H9 (cell line): ENCODE results near the gene FBXW9. TPM values are rescaled to one million over a fixed set of nuclear protein-coding genes. Genes with fewer than 3 reads are reported as not detected.

Source experiments
- DNase-seq: peaks from one replicate; pipeline ENCODE4 v3.0.0-alpha.2; 2017
- H2AFZ ChIP-seq: one replicate; pipeline ENCODE4 v1.6.1; 2013; ENCODE audit warnings: mild to moderate bottlenecking, low read length, control low read depth, moderate library complexity
- H2AK5ac ChIP-seq: 2 replicates; pipeline ENCODE4 v1.6.1; 2013; ENCODE audit warnings: low read length, control low read depth, mixed read lengths; ENCODE audit not compliant: insufficient read length
- H2BK120ac ChIP-seq: one replicate; pipeline ENCODE4 v1.6.1; 2013; ENCODE audit warnings: low read depth, mild to moderate bottlenecking, low read length, control low read depth, inconsistent platforms; ENCODE audit not compliant: poor library complexity, severe bottlenecking
- H2BK12ac ChIP-seq: 2 replicates; pipeline ENCODE4 v1.6.1; 2013; ENCODE audit warnings: low read length, control low read depth, mixed read lengths, low read depth; ENCODE audit not compliant: insufficient read length
- H2BK15ac ChIP-seq: 2 replicates; pipeline ENCODE4 v1.6.1; 2013; ENCODE audit warnings: low read depth, low read length, control low read depth
- H2BK20ac ChIP-seq: one replicate; pipeline ENCODE4 v1.6.1; 2013; ENCODE audit warnings: low read depth, mild to moderate bottlenecking, low read length, control low read depth, inconsistent platforms; ENCODE audit not compliant: poor library complexity, severe bottlenecking
- H2BK5ac ChIP-seq: 2 replicates; pipeline ENCODE4 v1.6.1; 2013; ENCODE audit warnings: low read length, control low read depth, mixed read lengths; ENCODE audit not compliant: insufficient read length
- H3K14ac ChIP-seq: 2 replicates; pipeline ENCODE4 v1.6.1; 2013; ENCODE audit warnings: low read length, control low read depth; ENCODE audit not compliant: insufficient read depth
- H3K18ac ChIP-seq: 2 replicates; pipeline ENCODE4 v1.6.1; 2013; ENCODE audit warnings: low read depth, mild to moderate bottlenecking, mixed read lengths, low read length, control low read depth; ENCODE audit not compliant: insufficient read length
- H3K23ac ChIP-seq: 2 replicates; pipeline ENCODE4 v1.6.1; 2013; ENCODE audit warnings: low read length, control low read depth, mixed read lengths, low read depth; ENCODE audit not compliant: insufficient read length
- H3K23me2 ChIP-seq: 2 replicates; pipeline ENCODE4 v1.6.1; 2013; ENCODE audit warnings: low read depth, mild to moderate bottlenecking, mixed read lengths, low read length, control low read depth; ENCODE audit not compliant: insufficient read length, poor library complexity, severe bottlenecking
- H3K27ac ChIP-seq: 2 replicates; pipeline ENCODE4 v1.5.1; 2013; ENCODE audit warnings: low read length, control low read depth, mixed read lengths, low read depth; ENCODE audit not compliant: insufficient read length
- H3K27me3 ChIP-seq: 2 replicates; pipeline ENCODE4 v1.6.1; 2013; ENCODE audit warnings: low read length, control low read depth, inconsistent platforms; ENCODE audit not compliant: insufficient read depth
- H3K4ac ChIP-seq: 2 replicates; pipeline ENCODE4 v1.6.1; 2013; ENCODE audit warnings: low read depth, mild to moderate bottlenecking, control low read depth, inconsistent platforms, low read length, moderate library complexity
- H3K4me1 ChIP-seq: 2 replicates; pipeline ENCODE4 v1.6.1; 2013; ENCODE audit warnings: low read length, control low read depth, inconsistent platforms; ENCODE audit not compliant: insufficient read depth
- H3K4me2 ChIP-seq: 2 replicates; pipeline ENCODE4 v1.6.1; 2013; ENCODE audit warnings: low read length, control low read depth, mixed read lengths; ENCODE audit not compliant: insufficient read length, insufficient read depth
- H3K56ac ChIP-seq: 2 replicates; pipeline ENCODE4 v1.6.1; 2013; ENCODE audit warnings: low read depth, mild to moderate bottlenecking, mixed read lengths, low read length, control low read depth; ENCODE audit not compliant: insufficient read length
- H3K79me1 ChIP-seq: 2 replicates; pipeline ENCODE4 v1.6.1; 2013; ENCODE audit warnings: low read depth, mild to moderate bottlenecking, moderate library complexity, low read length, control low read depth, inconsistent platforms; ENCODE audit not compliant: insufficient read depth, poor library complexity, severe bottlenecking
- H3K79me2 ChIP-seq: 2 replicates; pipeline ENCODE4 v1.6.1; 2013; ENCODE audit warnings: low read length, control low read depth, inconsistent platforms; ENCODE audit not compliant: insufficient read depth
- H3K9ac ChIP-seq: 2 replicates; pipeline ENCODE4 v1.6.1; 2013; ENCODE audit warnings: low read length, control low read depth, mixed read lengths; ENCODE audit not compliant: insufficient read length; ENCODE audit errors: extremely low read depth
- H3K9me3 ChIP-seq: one replicate; pipeline ENCODE4 v1.6.1; 2013; ENCODE audit warnings: low read depth, low read length, inconsistent platforms; ENCODE audit not compliant: control insufficient read depth
- H3T11ph ChIP-seq: one replicate; pipeline ENCODE4 v1.6.1; 2013; ENCODE audit warnings: mild to moderate bottlenecking, low read length, control low read depth, inconsistent platforms
- H4K20me1 ChIP-seq: one replicate; pipeline ENCODE4 v1.6.1; 2013; ENCODE audit not compliant: control insufficient read depth, insufficient read length, insufficient read depth
- H4K5ac ChIP-seq: 2 replicates; pipeline ENCODE4 v1.6.1; 2013; ENCODE audit warnings: low read depth, mild to moderate bottlenecking, mixed read lengths, low read length, control low read depth; ENCODE audit not compliant: insufficient read length
- H4K8ac ChIP-seq: replicated peaks from 2 replicates; pipeline ENCODE4 v1.6.1; 2013; ENCODE audit warnings: low read length, control low read depth, mixed read lengths, low read depth; ENCODE audit not compliant: insufficient read length
- H4K91ac ChIP-seq: 2 replicates; pipeline ENCODE4 v1.6.1; 2013; ENCODE audit warnings: low read depth, mild to moderate bottlenecking, moderate library complexity, mixed read lengths, low read length, control low read depth; ENCODE audit not compliant: insufficient read length
- H3K27ac Mint-ChIP-seq, 3 experiments: 2 replicates in 2 of 3; 3 replicates in 1 of 3; pipeline ENCODE4 v1.8.0; 2020 to 2021; ENCODE audit warnings: mixed read lengths in 3 of 3, mild to moderate bottlenecking in 1 of 3, moderate library complexity in 1 of 3
- H3K27me3 Mint-ChIP-seq: 2 replicates; pipeline ENCODE4 v1.8.0; 2021; ENCODE audit warnings: low read depth, mild to moderate bottlenecking, moderate library complexity, mixed read lengths
- H3K36me3 Mint-ChIP-seq, 3 experiments: 2 replicates in 2 of 3; 3 replicates in 1 of 3; pipeline ENCODE4 v1.8.0; 2020 to 2021; ENCODE audit warnings: low read depth in 3 of 3, mixed read lengths in 3 of 3; ENCODE audit not compliant: insufficient read depth in 1 of 3
- H3K4me1 Mint-ChIP-seq, 2 experiments: 2 replicates each; pipeline ENCODE4 v1.8.0; 2020; ENCODE audit warnings: mixed read lengths in 2 of 2
- H3K4me3 Mint-ChIP-seq, 2 experiments: 2 replicates in 1 of 2; 3 replicates in 1 of 2; pipeline ENCODE4 v1.8.0; 2020 to 2021; ENCODE audit warnings: mild to moderate bottlenecking in 2 of 2, mixed read lengths in 2 of 2, moderate library complexity in 1 of 2
- H3K9me3 Mint-ChIP-seq, 2 experiments: 2 replicates in 1 of 2; 3 replicates in 1 of 2; pipeline ENCODE4 v1.8.0; 2020; ENCODE audit warnings: mild to moderate bottlenecking in 2 of 2, mixed read lengths in 2 of 2, moderate library complexity in 1 of 2
- WGBS: extraction: QIAGEN DNeasy Blood & Tissue Kit; methylation state at CpG from one replicate; pipeline ENCODE4 v1.1.7; 2013; ENCODE audit warnings: missing lambda C conversion rate, low lambda C conversion rate, mixed read lengths; ENCODE audit not compliant: insufficient read length; ENCODE audit errors: extremely low coverage; 5-methylcytosine and 5-hydroxymethylcytosine counted together
- total RNA-seq: library from RNA; stranded (reverse); gene quantifications from 2 replicates; pipeline ENCODE4 v1.2.1, GENCODE V29; 2021
- TF ChIP-seq, protein P1 (sequence below): fragments of 200-600 bp; sonication (generic); conservative IDR thresholded peaks from 3 replicates; pipeline ENCODE4 v1.8.0; 2021; ENCODE audit warnings: antibody characterized with exemption, mild to moderate bottlenecking

The FBXW9 gene
- total RNA-seq, 1 experiment from 2014 or later: 11.7 TPM

DNA sequence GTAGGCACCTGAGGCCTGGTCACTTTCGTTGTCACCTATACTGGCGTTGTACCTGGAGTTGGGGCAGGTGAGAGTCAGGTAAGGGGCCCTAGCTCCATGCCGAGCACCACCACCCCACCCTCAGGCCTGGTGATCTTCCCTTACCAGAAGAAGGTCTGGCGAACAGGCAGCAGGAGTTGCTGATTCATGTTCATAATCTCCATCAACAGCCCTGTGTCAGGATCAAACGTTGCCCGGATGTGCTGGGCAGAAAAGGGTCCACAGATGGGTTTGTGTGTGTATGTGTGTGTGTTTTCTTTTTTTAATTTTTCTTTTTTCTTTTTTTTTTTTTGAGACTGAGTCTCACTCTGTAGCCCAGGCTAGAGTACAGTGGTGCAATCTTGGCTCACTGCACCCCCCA, 44.2 kb downstream of the FBXW9 start:
- Histone ChIP-seq H3K4me1 (no peaks in the 10 kb centered on the region), H3K23me2 (no peaks in the 10 kb centered on the region), H3K79me1 (no peaks in the 10 kb centered on the region), H3K4ac (no peak overlapping the region), H3K4me2 (no peak overlapping the region), H4K91ac (no peak overlapping the region), H3K18ac (no peak overlapping the region), H3K23ac (no peak overlapping the region), H3K27me3 (no peaks in the 10 kb centered on the region), H2BK120ac (no peak overlapping the region), H2AFZ (no peak overlapping the region), H3K9ac (no peak overlapping the region), H3T11ph (no peak overlapping the region), H3K56ac (no peak overlapping the region), H3K79me2 (no peaks in the 10 kb centered on the region), H2BK5ac (no peak overlapping the region), H2AK5ac (no peak overlapping the region), H3K14ac (no peak overlapping the region), H3K9me3 (no peaks in the 10 kb centered on the region), H3K27ac (no peak overlapping the region), H2BK15ac (no peak overlapping the region), H2BK12ac (no peak overlapping the region), H2BK20ac (no peak overlapping the region), H4K5ac (no peak overlapping the region), H4K8ac (no peak overlapping the region), H4K20me1 (no peaks in the 10 kb centered on the region)
- DNase-seq: no peak
- H3K36me3 Mint-ChIP-seq: peaks cover 23 to 37% (median 32%) of the 10 kb centered on the region in 3 experiments
- peaks cover 0 to 4% of the 10 kb centered on the region in 2 experiments; a peak in 2 of 4 replicates for H3K4me1 Mint-ChIP-seq
- WGBS: no CpG with 5 or more reads among the region's 6 CpGs
- H3K9me3 Mint-ChIP-seq: peaks cover 0 to 5% of the 10 kb centered on the region in 2 experiments; a peak in 2 of 5 replicates
- H3K27me3 Mint-ChIP-seq: no peaks in the 10 kb centered on the region
- H3K4me3 Mint-ChIP-seq: no peak overlapping the region
- no peak overlapping the region for H3K27ac Mint-ChIP-seq
- TF ChIP-seq, protein P1, sequence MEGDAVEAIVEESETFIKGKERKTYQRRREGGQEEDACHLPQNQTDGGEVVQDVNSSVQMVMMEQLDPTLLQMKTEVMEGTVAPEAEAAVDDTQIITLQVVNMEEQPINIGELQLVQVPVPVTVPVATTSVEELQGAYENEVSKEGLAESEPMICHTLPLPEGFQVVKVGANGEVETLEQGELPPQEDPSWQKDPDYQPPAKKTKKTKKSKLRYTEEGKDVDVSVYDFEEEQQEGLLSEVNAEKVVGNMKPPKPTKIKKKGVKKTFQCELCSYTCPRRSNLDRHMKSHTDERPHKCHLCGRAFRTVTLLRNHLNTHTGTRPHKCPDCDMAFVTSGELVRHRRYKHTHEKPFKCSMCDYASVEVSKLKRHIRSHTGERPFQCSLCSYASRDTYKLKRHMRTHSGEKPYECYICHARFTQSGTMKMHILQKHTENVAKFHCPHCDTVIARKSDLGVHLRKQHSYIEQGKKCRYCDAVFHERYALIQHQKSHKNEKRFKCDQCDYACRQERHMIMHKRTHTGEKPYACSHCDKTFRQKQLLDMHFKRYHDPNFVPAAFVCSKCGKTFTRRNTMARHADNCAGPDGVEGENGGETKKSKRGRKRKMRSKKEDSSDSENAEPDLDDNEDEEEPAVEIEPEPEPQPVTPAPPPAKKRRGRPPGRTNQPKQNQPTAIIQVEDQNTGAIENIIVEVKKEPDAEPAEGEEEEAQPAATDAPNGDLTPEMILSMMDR: no peak
